T-cell (primary cell): ENCODE results near the gene BTBD7. TPM values are rescaled to one million over a fixed set of nuclear protein-coding genes. Genes with fewer than 3 reads are reported as not detected.

Experiments
- ATAC-seq, 4 experiments: fragments of 200-7000 bp in 3 of 4; fragments of 150-1000 bp in 1 of 4; cut with Tn5 transposase; replicated peaks in 1 of 4; 1 replicate in 3 of 4; 2 replicates in 1 of 4; pipeline ENCODE4 v1.10.0; 2021; ENCODE audit warnings: moderate library complexity in 3 of 4, mild to moderate bottlenecking in 2 of 4, moderate number of reproducible peaks in 1 of 4
- CTCF ChIA-PET, 2 donors: fragments of 300-600 bp; sonication (Branson Sonifier 250); formaldehyde crosslinking; loops; one replicate each; lab custom pipeline; 2022; ENCODE audit warnings: antibody characterized with exemption in 2 of 2; lab: Charles Lee
- POLR2A ChIA-PET, 2 donors: fragments of 300-600 bp; sonication (Branson Sonifier 250); formaldehyde crosslinking; loops; one replicate each; lab custom pipeline; 2022; ENCODE audit warnings: antibody characterized with exemption in 2 of 2; lab: Charles Lee
- DNase-seq, 35 experiments: peaks; one replicate each; pipeline versions ENCODE4 v3.0.0 to v3.0.0-alpha.2; 2013 to 2023
- H3K27ac ChIP-seq: one replicate; pipeline ENCODE4 v1.5.1; 2013; ENCODE audit warnings: low read length
- H3K27me3 ChIP-seq, 2 experiments: replicated peaks in 1 of 2; 1 replicate in 1 of 2; 2 replicates in 1 of 2; pipeline versions ENCODE4 v1.6.1 to v1.7.0; 2013; ENCODE audit warnings: low read length in 1 of 2, mixed read lengths in 1 of 2; ENCODE audit not compliant: control insufficient read depth in 2 of 2, insufficient read depth in 2 of 2; ENCODE audit errors: extremely low read depth in 1 of 2
- H3K36me3 ChIP-seq, 2 donors: 1 replicate in 1 of 2; 2 replicates in 1 of 2; pipeline versions ENCODE4 v1.6.1 to v1.7.0; 2013; ENCODE audit warnings: low read length in 1 of 2; ENCODE audit not compliant: control insufficient read depth in 2 of 2, insufficient read depth in 1 of 2; ENCODE audit errors: extremely low read depth in 1 of 2
- H3K4me1 ChIP-seq, 2 experiments: 1 replicate in 1 of 2; 2 replicates in 1 of 2; pipeline versions ENCODE4 v1.6.1 to v1.7.0; 2013; ENCODE audit warnings: low read length in 2 of 2, mixed read lengths in 1 of 2; ENCODE audit not compliant: insufficient read depth in 2 of 2, control insufficient read depth in 1 of 2; ENCODE audit errors: extremely low read depth in 1 of 2
- H3K4me3 ChIP-seq, 2 donors: 1 replicate in 1 of 2; 2 replicates in 1 of 2; pipeline versions ENCODE4 v1.5.1 to v1.7.0; 2013; ENCODE audit warnings: mild to moderate bottlenecking in 2 of 2, low read length in 1 of 2, moderate library complexity in 1 of 2; ENCODE audit not compliant: control insufficient read depth in 1 of 2; ENCODE audit errors: extremely low read depth in 1 of 2
- H3K9me3 ChIP-seq: 2 replicates; pipeline ENCODE4 v1.7.0; 2013
- H3K27ac Mint-ChIP-seq, 2 donors: one replicate each; pipeline ENCODE4 v1.8.0; 2020 to 2021; ENCODE audit warnings: mild to moderate bottlenecking in 2 of 2, mixed read lengths in 2 of 2
- H3K27me3 Mint-ChIP-seq, 2 donors: one replicate each; pipeline ENCODE4 v1.8.0; 2021 to 2022; ENCODE audit warnings: mixed read lengths in 2 of 2
- H3K36me3 Mint-ChIP-seq: one replicate; pipeline ENCODE4 v1.8.0; 2021; ENCODE audit warnings: mixed read lengths
- H3K4me1 Mint-ChIP-seq, 3 donors: one replicate each; pipeline ENCODE4 v1.8.0; 2020 to 2022; ENCODE audit warnings: mixed read lengths in 3 of 3, mild to moderate bottlenecking in 1 of 3
- H3K4me3 Mint-ChIP-seq, 3 donors: one replicate each; pipeline ENCODE4 v1.8.0; 2020 to 2022; ENCODE audit warnings: mild to moderate bottlenecking in 3 of 3, mixed read lengths in 3 of 3, moderate library complexity in 3 of 3
- H3K9me3 Mint-ChIP-seq, 3 donors: one replicate each; pipeline ENCODE4 v1.8.0; 2020 to 2022; ENCODE audit warnings: mixed read lengths in 3 of 3
- WGBS: methylation state at CpG from one replicate; pipeline ENCODE4 v1.1.5; 2013; ENCODE audit warnings: missing lambda C conversion rate; ENCODE audit not compliant: insufficient coverage; 5-methylcytosine and 5-hydroxymethylcytosine counted together
- total RNA-seq, 35 experiments: library from RNA in 6 of 35; stranded (reverse) in 6 of 35; fragments of 120-200 nt in 1 of 35; gene quantifications; one replicate each; pipeline versions ENCODE4 v1.2.1 to v1.2.4 and lab custom pipeline; 2013 to 2026

Gene BTBD7
- total RNA-seq, 5 donors from 2014 or later (not counting 1 experiment from before 2014, with no cell fraction given) = 21.6 to 26.1 (median 26.0) TPM

DNA sequence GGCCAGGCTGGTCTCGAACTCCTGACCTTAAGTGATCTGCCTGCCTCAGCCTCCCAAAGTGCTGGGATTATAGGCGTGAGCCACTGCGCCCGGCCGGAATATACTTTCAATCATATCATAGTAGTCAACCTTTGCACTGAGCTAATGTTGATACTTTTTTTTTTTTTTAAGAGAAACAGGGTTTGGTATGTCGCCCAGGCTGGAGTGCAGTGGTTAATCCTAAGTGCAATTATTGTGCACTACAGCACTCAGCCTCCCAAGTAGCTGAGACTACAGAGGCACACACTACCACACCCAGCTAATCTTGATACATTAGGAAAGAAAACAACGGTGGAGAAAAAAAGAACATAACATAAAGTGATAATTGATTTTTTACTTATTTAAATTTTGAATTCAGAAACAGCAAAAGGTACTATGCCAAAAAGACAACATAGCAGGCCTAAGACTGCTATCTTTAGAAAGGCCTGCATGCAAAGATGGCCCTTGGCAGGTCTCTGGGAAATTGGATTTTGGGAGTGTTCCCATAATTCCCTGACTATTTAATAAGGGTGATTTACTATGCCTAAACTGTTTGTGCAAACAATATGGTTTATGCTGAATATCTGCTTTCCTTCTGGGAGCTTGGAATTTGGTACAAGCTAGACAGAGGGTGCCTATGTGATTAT lies 15.5 kb downstream of the BTBD7 start:
- no peak overlapping the region for H3K27ac ChIP-seq
- Mint-ChIP-seq H3K4me1 (peaks cover 31 to 48% (median 47%) of the 10 kb centered on the region in 3 donors), H3K9me3 (peaks cover 0 to 3% (median 0%) of the 10 kb centered on the region in 3 donors), H3K36me3 (peaks cover 16% of the 10 kb centered on the region), H3K27ac (no peak overlapping the region), H3K27me3 (no peaks in the 10 kb centered on the region), H3K4me3 (no peak overlapping the region)
- DNase-seq = no peak
- WGBS = no CpG with 5 or more reads among the region's 7 CpGs
- H3K9me3 ChIP-seq = no peaks in the 10 kb centered on the region
- ChIA-PET CTCF (interaction anchor here in 1 of 2 donors (1.1 kb wide), 1 partner anchor 26 kb away, joined by 5 read pairs; no protein-coding TSS in a partner anchor), POLR2A (no interaction called here)
- no peak for ATAC-seq
- H3K4me3 ChIP-seq = no peak overlapping the region
- no peaks in the 10 kb centered on the region for H3K36me3 ChIP-seq
- H3K27me3 ChIP-seq = no peaks in the 10 kb centered on the region
- peaks cover 0 to 2% of the 10 kb centered on the region in 2 experiments for H3K4me1 ChIP-seq

- H3K36me3 ChIP-seq = no peaks in the 10 kb centered on the region
- CTCF ChIA-PET = no interaction called here
- no peak overlapping the region for H3K27ac Mint-ChIP-seq
- peaks cover 15% of the 10 kb centered on the region for H3K36me3 Mint-ChIP-seq
- no peak overlapping the region for H3K27ac ChIP-seq
- ATAC-seq = no peak
- H3K4me3 ChIP-seq = no peak overlapping the region
- H3K27me3 ChIP-seq = no peaks in the 10 kb centered on the region
- no peaks in the 10 kb centered on the region for H3K27me3 Mint-ChIP-seq
- peaks cover 0 to 2% of the 10 kb centered on the region in 2 experiments for H3K4me1 ChIP-seq
- H3K9me3 ChIP-seq = no peaks in the 10 kb centered on the region
- WGBS = 92% methylated on average over 3 of the region's 4 CpGs
- no peak overlapping the region for H3K4me3 Mint-ChIP-seq
- peaks cover 37 to 49% (median 48%) of the 10 kb centered on the region in 3 donors for H3K4me1 Mint-ChIP-seq
- peaks cover 0 to 3% (median 0%) of the 10 kb centered on the region in 3 donors for H3K9me3 Mint-ChIP-seq
- POLR2A ChIA-PET = no interaction called here
- DNase-seq = no peak
These were observed 16.1 kb downstream of the BTBD7 start for GRCh38 chr14:93316716-93317115.

GRCh38 chr14:93315575-93315974 lies 17.3 kb downstream of the BTBD7 start:
- no peak overlapping the region for H3K4me3 Mint-ChIP-seq
- H3K27ac Mint-ChIP-seq = no peak overlapping the region
- H3K4me3 ChIP-seq = no peak overlapping the region
- peaks cover 12% of the 10 kb centered on the region for H3K36me3 Mint-ChIP-seq
- POLR2A ChIA-PET = no interaction called here
- H3K4me1 Mint-ChIP-seq = peaks cover 43 to 46% (median 44%) of the 10 kb centered on the region in 3 donors
- DNase-seq = no peak
- H3K27me3 ChIP-seq = no peaks in the 10 kb centered on the region
- no peak for ATAC-seq
- peaks cover 0 to 3% (median 0%) of the 10 kb centered on the region in 3 donors for H3K9me3 Mint-ChIP-seq
- peaks cover 0 to 2% of the 10 kb centered on the region in 2 experiments for H3K4me1 ChIP-seq
- no peaks in the 10 kb centered on the region for H3K36me3 ChIP-seq
- no peaks in the 10 kb centered on the region for H3K9me3 ChIP-seq
- CTCF ChIA-PET = no interaction called here
- H3K27ac ChIP-seq = no peak overlapping the region
- H3K27me3 Mint-ChIP-seq = no peaks in the 10 kb centered on the region

DNA sequence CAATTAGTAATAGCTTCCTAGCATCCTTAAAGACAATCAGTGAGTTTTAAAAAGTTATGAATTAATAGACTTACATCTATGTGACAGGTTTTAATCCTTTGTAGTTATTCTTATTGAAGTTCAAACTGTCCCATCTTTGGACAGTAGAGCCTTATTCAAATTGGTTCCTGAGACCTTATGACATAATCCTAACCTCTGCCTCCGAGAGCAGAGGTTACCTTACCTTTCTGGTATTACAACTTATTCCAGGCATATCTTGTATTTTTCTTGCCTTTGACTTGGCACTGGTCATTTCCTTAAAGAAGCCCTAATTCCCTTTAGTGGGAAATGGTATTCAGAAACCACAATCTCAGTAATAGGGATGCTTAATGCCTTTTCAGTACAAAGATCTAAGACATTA lies 21.8 kb downstream of the BTBD7 start:
- no peaks in the 10 kb centered on the region for H3K27me3 ChIP-seq
- H3K4me3 ChIP-seq = no peak overlapping the region
- no peak for DNase-seq
- peaks cover 3% of the 10 kb centered on the region for H3K36me3 Mint-ChIP-seq
- peaks cover 32 to 48% (median 42%) of the 10 kb centered on the region in 3 donors for H3K4me1 Mint-ChIP-seq
- no peaks in the 10 kb centered on the region for H3K4me1 ChIP-seq
- POLR2A ChIA-PET = interaction anchor here in 1 of 2 donors (0.8 kb wide), 1 partner anchor 1531 kb away, joined by 18 read pairs; no protein-coding TSS in a partner anchor
- H3K9me3 ChIP-seq = no peaks in the 10 kb centered on the region
- H3K27me3 Mint-ChIP-seq = no peaks in the 10 kb centered on the region
- CTCF ChIA-PET = no interaction called here
- no peak overlapping the region for H3K4me3 Mint-ChIP-seq
- no CpG with 5 or more reads among the region's 1 CpG for WGBS
- H3K36me3 ChIP-seq = no peaks in the 10 kb centered on the region
- no peak overlapping the region for H3K27ac Mint-ChIP-seq
- ATAC-seq = no peak
- no peak overlapping the region for H3K27ac ChIP-seq
- no peaks in the 10 kb centered on the region for H3K9me3 Mint-ChIP-seq

- ChIA-PET CTCF (no interaction called here), POLR2A (no interaction called here)
- Histone ChIP-seq H3K4me3 (no peak overlapping the region), H3K27me3 (no peaks in the 10 kb centered on the region), H3K36me3 (no peaks in the 10 kb centered on the region), H3K4me1 (no peaks in the 10 kb centered on the region), H3K27ac (no peak overlapping the region), H3K9me3 (no peaks in the 10 kb centered on the region)
- no peaks in the 10 kb centered on the region for H3K9me3 Mint-ChIP-seq
- no peak overlapping the region for H3K27ac Mint-ChIP-seq
- H3K4me3 Mint-ChIP-seq = no peak overlapping the region
- ATAC-seq (no peak), DNase-seq (no peak)
- WGBS = no CpG with 5 or more reads among the region's 2 CpGs
- no peaks in the 10 kb centered on the region for H3K27me3 Mint-ChIP-seq
- peaks cover 35 to 54% (median 46%) of the 10 kb centered on the region in 3 donors for H3K4me1 Mint-ChIP-seq
- peaks cover 3% of the 10 kb centered on the region for H3K36me3 Mint-ChIP-seq
These were observed 23.3 kb downstream of the BTBD7 start for GRCh38 chr14:93309427-93309966.

GRCh38 chr14:93308686-93309345 lies 24.0 kb downstream of the BTBD7 start:
- no peak for DNase-seq
- WGBS = 100% methylated on average over 1 of the region's 2 CpGs
- H3K36me3 Mint-ChIP-seq = peaks cover 3% of the 10 kb centered on the region
- CTCF ChIA-PET = no interaction called here
- Histone ChIP-seq H3K27ac (no peak overlapping the region), H3K9me3 (no peaks in the 10 kb centered on the region), H3K36me3 (no peaks in the 10 kb centered on the region), H3K4me3 (no peak overlapping the region), H3K4me1 (no peaks in the 10 kb centered on the region), H3K27me3 (no peaks in the 10 kb centered on the region)
- H3K27me3 Mint-ChIP-seq = no peaks in the 10 kb centered on the region
- peaks cover 37 to 58% (median 51%) of the 10 kb centered on the region in 3 donors for H3K4me1 Mint-ChIP-seq
- no peak overlapping the region for H3K4me3 Mint-ChIP-seq
- POLR2A ChIA-PET = no interaction called here
- no peak overlapping the region for H3K27ac Mint-ChIP-seq
- H3K9me3 Mint-ChIP-seq = no peaks in the 10 kb centered on the region
- ATAC-seq = no peak
